GM12878 (cell line): ENCODE data around the gene CARD11.

ENCODE experiments used
- E2F4 ChIP-seq: IDR thresholded peaks from 2 replicates; pipeline ENCODE4 v1.6.1; 2012; ENCODE audit warnings: low read depth, low read length, improper control_type of control experiment
- MXI1 ChIP-seq: fragments of 150-350 bp; IDR thresholded peaks from 2 replicates; pipeline ENCODE4 v1.6.1; 2011; ENCODE audit warnings: low read depth, mild to moderate bottlenecking, inconsistent platforms, low read length, improper control_type of control experiment
- MYC ChIP-seq: IDR thresholded peaks from 2 replicates; pipeline ENCODE4 v1.6.1; 2011; ENCODE audit warnings: mild to moderate bottlenecking, low read length, moderate library complexity, inconsistent platforms; ENCODE audit not compliant: insufficient read depth, insufficient replicate concordance, insufficient read length, severe bottlenecking

GRCh38 chr7:2913760-2914387, 129.8 kb downstream of the CARD11 start:
- TF ChIP-seq MYC (no peak), E2F4 (no peak), MXI1 (no peak)
